Neuronal stem cell (in vitro differentiated cells): ENCODE measurements around the gene UNC5B.
A peak's percentile ranks its signal among the peaks of the same experiment; 100 is the strongest.

Experiments used
- DNase-seq: peaks from one replicate; pipeline ENCODE4 v3.0.0-alpha.2; 2013; ENCODE audit warnings: low spot score
- H2AFZ ChIP-seq: one replicate; pipeline ENCODE4 v1.6.1; 2013; ENCODE audit warnings: mild to moderate bottlenecking, low read length, inconsistent platforms
- H2AK5ac ChIP-seq: 2 replicates; pipeline ENCODE4 v1.6.1; 2013; ENCODE audit warnings: low read depth, mild to moderate bottlenecking, inconsistent platforms, low read length, moderate library complexity, mixed read lengths
- H2BK120ac ChIP-seq: 2 replicates; pipeline ENCODE4 v1.6.1; 2013; ENCODE audit warnings: low read depth, mild to moderate bottlenecking, inconsistent platforms, low read length, moderate library complexity, mixed read lengths
- H2BK12ac ChIP-seq: one replicate; pipeline ENCODE4 v1.6.1; 2013; ENCODE audit warnings: low read length, inconsistent platforms
- H2BK15ac ChIP-seq: 2 replicates; pipeline ENCODE4 v1.6.1; 2013; ENCODE audit warnings: mild to moderate bottlenecking, low read length, inconsistent platforms, mixed read lengths
- H2BK5ac ChIP-seq: one replicate; pipeline ENCODE4 v1.6.1; 2013; ENCODE audit warnings: inconsistent platforms, mild to moderate bottlenecking, low read length, moderate library complexity
- H3K14ac ChIP-seq: one replicate; pipeline ENCODE4 v1.6.1; 2013; ENCODE audit warnings: low read length, inconsistent platforms
- H3K18ac ChIP-seq: 2 replicates; pipeline ENCODE4 v1.6.1; 2013; ENCODE audit warnings: low read length, inconsistent platforms
- H3K23ac ChIP-seq: 2 replicates; pipeline ENCODE4 v1.6.1; 2013; ENCODE audit warnings: low read depth, mild to moderate bottlenecking, mixed read lengths, low read length, inconsistent platforms; ENCODE audit not compliant: poor library complexity
- H3K27ac ChIP-seq: replicated peaks from 3 replicates; pipeline ENCODE4 v1.5.1; 2013; ENCODE audit warnings: low read length, inconsistent platforms
- H3K27me3 ChIP-seq, 3 experiments: 2 replicates each; pipeline ENCODE4 v1.6.1; 2013; ENCODE audit warnings: low read length in 3 of 3, mild to moderate bottlenecking in 2 of 3, inconsistent platforms in 1 of 3, low read depth in 1 of 3, mixed read lengths in 1 of 3, moderate library complexity in 1 of 3; ENCODE audit not compliant: control insufficient read depth in 3 of 3, insufficient read depth in 3 of 3
- H3K36me3 ChIP-seq, 2 donors: replicated peaks in 1 of 2; 2 replicates each; pipeline ENCODE4 v1.6.1; 2013; ENCODE audit warnings: low read length in 2 of 2; ENCODE audit not compliant: control insufficient read depth in 2 of 2, insufficient read depth in 2 of 2
- H3K4ac ChIP-seq: 2 replicates; pipeline ENCODE4 v1.6.1; 2013; ENCODE audit warnings: inconsistent platforms, mild to moderate bottlenecking, low read length, moderate library complexity
- H3K4me1 ChIP-seq, 2 donors: 1 replicate in 1 of 2; 2 replicates in 1 of 2; pipeline ENCODE4 v1.6.1; 2013; ENCODE audit warnings: low read length in 2 of 2, low read depth in 1 of 2; ENCODE audit not compliant: control insufficient read depth in 2 of 2, insufficient read depth in 1 of 2
- H3K4me2 ChIP-seq: one replicate; pipeline ENCODE4 v1.6.1; 2013; ENCODE audit warnings: mild to moderate bottlenecking, low read length, inconsistent platforms; ENCODE audit not compliant: insufficient read depth, poor library complexity, severe bottlenecking
- H3K4me3 ChIP-seq, 2 donors: 2 replicates each; pipeline ENCODE4 v1.5.1; 2013; ENCODE audit warnings: low read length in 2 of 2, mild to moderate bottlenecking in 2 of 2, inconsistent platforms in 1 of 2, moderate library complexity in 1 of 2
- H3K79me1 ChIP-seq: one replicate; pipeline ENCODE4 v1.6.1; 2013; ENCODE audit warnings: low read depth, mild to moderate bottlenecking, inconsistent platforms, low read length, moderate library complexity
- H3K9ac ChIP-seq: one replicate; pipeline ENCODE4 v1.6.1; 2013; ENCODE audit warnings: mild to moderate bottlenecking, low read depth, low read length, inconsistent platforms; ENCODE audit not compliant: poor library complexity
- H3K9me3 ChIP-seq, 2 donors: replicated peaks in 1 of 2; 2 replicates each; pipeline versions ENCODE3 to v1.6.1; 2013; ENCODE audit warnings: low read length in 2 of 2, mild to moderate bottlenecking in 2 of 2, inconsistent platforms in 1 of 2, low read depth in 1 of 2, mixed read lengths in 1 of 2, moderate library complexity in 1 of 2; ENCODE audit not compliant: control insufficient read depth in 2 of 2, insufficient read depth in 1 of 2
- H4K8ac ChIP-seq: one replicate; pipeline ENCODE4 v1.6.1; 2013; ENCODE audit warnings: low read depth, mild to moderate bottlenecking, inconsistent platforms, low read length, moderate library complexity
- H4K91ac ChIP-seq: one replicate; pipeline ENCODE4 v1.6.1; 2013; ENCODE audit warnings: low read length, low read depth, mild to moderate bottlenecking, inconsistent platforms; ENCODE audit not compliant: poor library complexity
- WGBS, 2 donors: extraction: QIAGEN DNeasy Blood & Tissue Kit; methylation state at CpG; one replicate each; pipeline ENCODE4 v1.1.7; 2013; ENCODE audit warnings: missing lambda C conversion rate in 2 of 2, mixed read lengths in 1 of 2; ENCODE audit not compliant: insufficient read length in 2 of 2, insufficient replicate concordance in 1 of 2; ENCODE audit errors: extremely low coverage in 2 of 2; 5-methylcytosine and 5-hydroxymethylcytosine counted together

UNC5B gene

DNA sequence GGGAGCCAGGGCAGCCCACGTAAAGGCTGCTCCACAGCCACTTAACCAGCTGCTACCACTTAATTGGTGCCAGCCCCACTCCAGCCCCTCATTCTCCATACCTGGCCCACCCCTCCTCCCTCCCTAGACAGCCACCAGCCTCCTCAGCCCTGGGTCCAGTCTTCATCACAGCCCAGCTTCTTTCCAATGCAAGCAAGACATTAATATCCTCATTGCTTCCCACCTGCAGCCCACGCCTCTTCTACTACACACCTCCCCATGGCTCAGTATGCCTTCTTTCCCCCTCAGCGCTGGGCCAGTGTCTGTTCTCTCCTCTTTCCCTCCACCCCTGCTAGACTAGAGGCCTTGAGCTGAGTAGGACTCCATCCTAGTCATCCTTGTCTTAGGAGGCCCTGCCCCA, 33.5 kb upstream of the UNC5B start:
- H4K91ac ChIP-seq, result no peak overlapping the region
- H3K14ac ChIP-seq, result no peak overlapping the region
- H3K9me3 ChIP-seq, result no peaks in the 10 kb centered on the region
- no peak overlapping the region for H3K23ac ChIP-seq
- H2BK120ac ChIP-seq, result no peak overlapping the region
- H4K8ac ChIP-seq, result no peak overlapping the region
- DNase-seq, result no peak
- H2BK12ac ChIP-seq, result no peak overlapping the region
- peak overlapping the region; percentile 20 for H2AK5ac ChIP-seq
- no peak overlapping the region for H3K4me3 ChIP-seq
- no peak overlapping the region for H3K4me2 ChIP-seq
- peak overlapping the region; percentile 58 for H3K18ac ChIP-seq
- no peaks in the 10 kb centered on the region for H3K36me3 ChIP-seq
- no peak overlapping the region for H2BK15ac ChIP-seq
- H3K27me3 ChIP-seq, result peaks cover 0 to 4% (median 0%) of the 10 kb centered on the region in 3 experiments
- no peak overlapping the region for H2AFZ ChIP-seq
- H3K79me1 ChIP-seq, result no peaks in the 10 kb centered on the region
- H3K9ac ChIP-seq, result no peak overlapping the region
- no CpG with 5 or more reads among the region's 3 CpGs for WGBS, 2 donors
- H3K4me1 ChIP-seq, result peaks cover 0 to 6% of the 10 kb centered on the region in 2 donors
- H3K4ac ChIP-seq, result no peak overlapping the region
- H2BK5ac ChIP-seq, result no peak overlapping the region
- H3K27ac ChIP-seq, result no peak overlapping the region

DNA sequence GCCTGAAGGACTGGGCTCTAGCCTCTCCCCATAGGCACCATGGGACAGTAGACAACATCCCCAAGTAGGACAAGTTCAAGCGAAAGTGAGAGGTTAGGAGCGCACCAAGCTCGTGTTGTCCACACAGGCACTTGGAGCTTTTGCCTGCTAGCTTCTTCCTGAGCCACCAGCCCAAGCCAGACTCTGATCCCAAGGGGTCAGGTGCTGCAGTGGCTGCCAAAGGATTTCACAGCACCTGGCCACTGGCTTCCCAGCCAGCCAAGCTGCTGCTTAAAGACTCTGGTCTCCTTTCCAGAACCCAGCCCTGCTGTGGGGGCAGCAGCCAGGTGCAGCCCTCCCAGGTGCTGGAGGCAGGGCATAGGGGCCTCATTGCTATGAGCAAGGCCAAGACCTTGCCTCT, 33.0 kb upstream of the UNC5B start:
- Histone ChIP-seq H2BK5ac (no peak overlapping the region), H2BK15ac (no peak overlapping the region), H3K4me1 (peaks cover 0 to 6% of the 10 kb centered on the region in 2 donors), H3K27me3 (peaks cover 0 to 4% (median 0%) of the 10 kb centered on the region in 3 experiments), H3K4me3 (no peak overlapping the region), H3K4me2 (no peak overlapping the region), H2BK12ac (no peak overlapping the region), H3K36me3 (no peaks in the 10 kb centered on the region), H2AK5ac (peak overlapping the region; percentile 9), H2AFZ (no peak overlapping the region), H3K18ac (peak overlapping the region; percentile 5), H3K9ac (no peak overlapping the region), H4K8ac (no peak overlapping the region), H3K4ac (no peak overlapping the region), H3K23ac (no peak overlapping the region), H3K79me1 (no peaks in the 10 kb centered on the region), H3K9me3 (no peaks in the 10 kb centered on the region), H2BK120ac (no peak overlapping the region), H3K14ac (no peak overlapping the region), H4K91ac (no peak overlapping the region), H3K27ac (no peak overlapping the region)
- no CpG with 5 or more reads among the region's 3 CpGs for WGBS, 2 donors
- no peak for DNase-seq

DNA sequence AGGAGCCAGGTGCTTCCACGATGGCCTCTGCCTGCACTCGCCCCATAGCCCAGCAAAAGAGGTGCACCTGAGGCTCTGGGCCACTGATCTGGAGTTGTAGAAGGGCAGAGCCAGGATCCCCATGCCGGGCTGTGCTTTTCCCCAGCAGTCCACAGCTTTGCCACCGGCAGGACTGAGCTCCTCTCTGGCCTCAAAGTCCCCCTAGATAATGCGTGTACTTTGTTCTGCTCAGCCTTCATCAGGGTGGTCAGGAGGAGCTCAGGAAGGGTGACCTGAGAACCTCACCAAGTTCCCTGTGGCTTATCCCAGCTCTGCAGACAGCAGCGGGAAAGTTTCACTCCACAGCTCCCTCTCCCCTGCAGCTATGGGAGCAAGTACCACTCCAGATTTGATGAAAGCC, 27.9 kb upstream of the UNC5B start:
- WGBS, 2 donors, result no CpG with 5 or more reads among the region's 6 CpGs
- Histone ChIP-seq H2BK12ac (no peak overlapping the region), H3K4me3 (no peak overlapping the region), H2AK5ac (no peak overlapping the region), H3K4ac (no peak overlapping the region), H3K14ac (no peak overlapping the region), H3K23ac (peak overlapping the region; percentile 56), H3K27ac (no peak overlapping the region), H4K8ac (no peak overlapping the region), H3K9me3 (no peaks in the 10 kb centered on the region), H3K4me2 (no peak overlapping the region), H3K9ac (no peak overlapping the region), H2BK15ac (no peak overlapping the region), H3K27me3 (peaks cover 0 to 8% (median 0%) of the 10 kb centered on the region in 3 experiments), H3K79me1 (no peaks in the 10 kb centered on the region), H3K18ac (peak overlapping the region; percentile 40), H3K4me1 (no peaks in the 10 kb centered on the region), H4K91ac (no peak overlapping the region), H3K36me3 (no peaks in the 10 kb centered on the region), H2BK5ac (no peak overlapping the region), H2AFZ (no peak overlapping the region), H2BK120ac (no peak overlapping the region)
- DNase-seq, result no peak

DNA sequence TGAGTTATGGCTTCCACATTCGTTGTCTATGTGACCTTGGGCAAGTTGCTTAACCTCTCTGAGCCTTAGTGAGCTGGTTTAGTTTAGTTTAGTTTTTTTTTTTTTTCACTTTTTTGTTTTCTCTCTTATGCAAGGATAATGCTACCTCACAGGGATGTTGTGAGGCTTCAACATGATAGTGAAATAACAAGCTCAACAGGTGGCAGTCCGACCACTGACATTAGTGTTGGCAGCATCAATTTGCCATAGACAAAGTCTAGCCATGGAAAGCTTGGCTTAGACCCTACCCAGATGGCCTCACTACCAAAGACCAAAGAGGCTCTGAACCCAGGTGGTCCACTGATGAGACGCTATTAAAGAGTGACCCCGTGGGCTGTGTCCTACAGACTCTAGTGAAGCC, 27.2 kb upstream of the UNC5B start:
- H4K8ac ChIP-seq, result no peak overlapping the region
- H2AFZ ChIP-seq, result no peak overlapping the region
- H3K23ac ChIP-seq, result no peak overlapping the region
- H3K36me3 ChIP-seq, result no peaks in the 10 kb centered on the region
- no peaks in the 10 kb centered on the region for H3K4me1 ChIP-seq
- no peak overlapping the region for H2BK15ac ChIP-seq
- DNase-seq, result no peak
- no peak overlapping the region for H3K9ac ChIP-seq
- no peak overlapping the region for H2BK12ac ChIP-seq
- no peak overlapping the region for H2BK120ac ChIP-seq
- H3K14ac ChIP-seq, result no peak overlapping the region
- no peak overlapping the region for H4K91ac ChIP-seq
- H2AK5ac ChIP-seq, result no peak overlapping the region
- no peak overlapping the region for H3K4ac ChIP-seq
- H3K27ac ChIP-seq, result no peak overlapping the region
- H3K79me1 ChIP-seq, result no peaks in the 10 kb centered on the region
- peaks cover 0 to 8% (median 0%) of the 10 kb centered on the region in 3 experiments for H3K27me3 ChIP-seq
- H3K18ac ChIP-seq, result no peak overlapping the region
- H3K9me3 ChIP-seq, result no peaks in the 10 kb centered on the region
- H2BK5ac ChIP-seq, result no peak overlapping the region
- no CpG with 5 or more reads among the region's 4 CpGs for WGBS, 2 donors
- H3K4me2 ChIP-seq, result no peak overlapping the region
- H3K4me3 ChIP-seq, result no peak overlapping the region
